Panc1 (cell line): ENCODE data around the gene SNX27. TPM values are rescaled to one million over a fixed set of nuclear protein-coding genes. Genes with fewer than 3 reads are reported as not detected.

Experiments used
- ATAC-seq: fragments of 200-7000 bp; cut with Tn5 transposase; 2 replicates; pipeline ENCODE4 v1.9.1; 2020; ENCODE audit warnings: mild to moderate bottlenecking, moderate library complexity
- BruUV-seq: library from RNA; stranded (reverse); fragments of 400-500 nt; replicated peaks from 2 replicates; lab custom pipeline; 2021; lab: Mats Ljungman, UMichigan
- CTCF ChIA-PET: fragments of 300-600 bp; sonication (Branson Sonifier 250); formaldehyde crosslinking; loops from one replicate; lab custom pipeline; 2022; ENCODE audit warnings: antibody characterized with exemption; lab: Charles Lee
- POLR2A ChIA-PET: fragments of 300-600 bp; sonication (Branson Sonifier 250); formaldehyde crosslinking; loops from one replicate; lab custom pipeline; 2022; ENCODE audit warnings: antibody characterized with exemption; lab: Charles Lee
- DNase-seq: peaks from one replicate; pipeline ENCODE4 v3.0.0-alpha.2; 2010; ENCODE audit warnings: low read depth, low spot score
- H3K27ac ChIP-seq: 2 replicates; pipeline ENCODE4 v1.5.1; 2011; ENCODE audit warnings: mild to moderate bottlenecking, low read length, inconsistent platforms
- H3K27me3 ChIP-seq: fragments of 200-500 bp; sonication (Bioruptor generic); 2 replicates; pipeline ENCODE4 v1.6.0; 2014; ENCODE audit warnings: low read length, inconsistent platforms; ENCODE audit not compliant: control insufficient read depth, insufficient read depth
- H3K36me3 ChIP-seq: fragments of 200-500 bp; sonication (Bioruptor generic); 2 replicates; pipeline ENCODE4 v1.5.1; 2014; ENCODE audit warnings: inconsistent platforms, mild to moderate bottlenecking, low read length, moderate library complexity; ENCODE audit not compliant: control insufficient read depth, insufficient read depth
- H3K4me1 ChIP-seq: 2 replicates; pipeline ENCODE4 v1.5.1; 2011; ENCODE audit warnings: inconsistent platforms, mild to moderate bottlenecking, low read length, moderate library complexity; ENCODE audit not compliant: control insufficient read depth, insufficient read depth
- H3K4me3 ChIP-seq, 2 experiments: 2 replicates each; pipeline ENCODE4 v1.5.1; 2011 to 2012; ENCODE audit warnings: low read depth in 2 of 2, low read length in 2 of 2, mild to moderate bottlenecking in 2 of 2, inconsistent platforms in 1 of 2, moderate library complexity in 1 of 2
- H3K9me3 ChIP-seq: fragments of 200-500 bp; sonication (Bioruptor generic); 2 replicates; pipeline ENCODE4 v1.5.1; 2014; ENCODE audit warnings: low read depth, mild to moderate bottlenecking, inconsistent platforms, low read length, moderate library complexity; ENCODE audit not compliant: control insufficient read depth, insufficient read depth
- POLR2AphosphoS5 ChIP-seq: IDR thresholded peaks from 2 replicates; pipeline ENCODE4 v1.6.1; 2012; ENCODE audit warnings: mild to moderate bottlenecking, low read depth, low read length, moderate library complexity
- SIN3A ChIP-seq: IDR thresholded peaks from 2 replicates; pipeline ENCODE4 v1.6.1; 2012; ENCODE audit warnings: low read depth, mild to moderate bottlenecking, low read length, moderate library complexity, borderline replicate concordance; ENCODE audit not compliant: insufficient read depth
- TCF7L2 ChIP-seq: IDR thresholded peaks from 2 replicates; pipeline ENCODE4 v1.6.1; 2011; ENCODE audit warnings: mild to moderate bottlenecking, low read depth, low read length, inconsistent platforms
- in situ Hi-C: cut with HindIII; loops from 2 replicates; pipeline ENCODE4 v1.10.0; 2016; ENCODE audit warnings: low sequenced_read_pairs, low pct_unique_long_range_greater_than_20kb
- intact Hi-C: fragments of 100-400 bp; cut with micrococcal nuclease; formaldehyde crosslinking; loops from one replicate; pipeline ENCODE4 v1.10.0; 2022; ENCODE audit not compliant: unreplicated experiment
- total RNA-seq: library from RNA; stranded (reverse); gene quantifications from one replicate; pipeline ENCODE4 v1.2.1, GENCODE V29; 2021; ENCODE audit not compliant: unreplicated experiment
- TF ChIP-seq, protein P1 (sequence below): fragments of 450-650 bp; IDR thresholded peaks from 2 replicates; pipeline ENCODE4 v1.5.1; 2017; ENCODE audit warnings: mild to moderate bottlenecking
- TF ChIP-seq, protein P2 (sequence below), 2 experiments: IDR thresholded peaks; 2 replicates each; pipeline ENCODE4 v1.6.1; 2011 to 2012; ENCODE audit warnings: low read depth in 2 of 2, control low read depth in 1 of 2, low read length in 1 of 2, mild to moderate bottlenecking in 1 of 2, moderate library complexity in 1 of 2; ENCODE audit not compliant: insufficient read depth in 1 of 2

SNX27 gene
- total RNA-seq, 1 experiment from 2014 or later: 58.4 TPM

DNA sequence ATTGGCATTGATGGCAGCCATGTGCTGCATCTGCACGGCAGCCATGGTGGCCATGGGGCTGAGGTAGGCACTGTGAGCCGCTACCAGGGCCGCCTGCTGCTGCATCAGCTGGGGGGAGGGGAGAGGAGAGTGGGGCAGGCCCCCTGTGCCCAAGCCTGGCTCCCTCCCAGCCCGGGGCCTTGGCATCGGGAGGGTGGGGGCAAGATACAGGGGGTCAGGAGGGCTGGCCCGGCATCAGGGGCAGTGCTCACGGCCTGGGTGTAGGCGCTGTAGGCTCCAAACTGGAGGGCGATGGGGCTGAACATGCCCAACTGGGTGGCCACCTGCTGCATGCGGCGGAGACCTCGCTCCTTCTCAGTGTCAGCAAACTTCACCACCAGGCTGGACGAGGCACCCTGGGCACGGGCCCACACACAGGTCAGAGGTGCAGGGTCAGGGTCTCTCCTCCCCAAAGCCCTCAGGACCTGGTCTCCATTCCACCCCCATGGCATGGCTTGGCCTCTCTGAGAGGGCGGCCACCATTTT is 95.8 kb downstream of the SNX27 start:
- ATAC-seq (no peak), DNase-seq (no peak)
- TF ChIP-seq POLR2AphosphoS5 (no peak), SIN3A (no peak), TCF7L2 (no peak)
- TF ChIP-seq, protein P1, sequence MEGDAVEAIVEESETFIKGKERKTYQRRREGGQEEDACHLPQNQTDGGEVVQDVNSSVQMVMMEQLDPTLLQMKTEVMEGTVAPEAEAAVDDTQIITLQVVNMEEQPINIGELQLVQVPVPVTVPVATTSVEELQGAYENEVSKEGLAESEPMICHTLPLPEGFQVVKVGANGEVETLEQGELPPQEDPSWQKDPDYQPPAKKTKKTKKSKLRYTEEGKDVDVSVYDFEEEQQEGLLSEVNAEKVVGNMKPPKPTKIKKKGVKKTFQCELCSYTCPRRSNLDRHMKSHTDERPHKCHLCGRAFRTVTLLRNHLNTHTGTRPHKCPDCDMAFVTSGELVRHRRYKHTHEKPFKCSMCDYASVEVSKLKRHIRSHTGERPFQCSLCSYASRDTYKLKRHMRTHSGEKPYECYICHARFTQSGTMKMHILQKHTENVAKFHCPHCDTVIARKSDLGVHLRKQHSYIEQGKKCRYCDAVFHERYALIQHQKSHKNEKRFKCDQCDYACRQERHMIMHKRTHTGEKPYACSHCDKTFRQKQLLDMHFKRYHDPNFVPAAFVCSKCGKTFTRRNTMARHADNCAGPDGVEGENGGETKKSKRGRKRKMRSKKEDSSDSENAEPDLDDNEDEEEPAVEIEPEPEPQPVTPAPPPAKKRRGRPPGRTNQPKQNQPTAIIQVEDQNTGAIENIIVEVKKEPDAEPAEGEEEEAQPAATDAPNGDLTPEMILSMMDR: no peak
- TF ChIP-seq, protein P2, sequence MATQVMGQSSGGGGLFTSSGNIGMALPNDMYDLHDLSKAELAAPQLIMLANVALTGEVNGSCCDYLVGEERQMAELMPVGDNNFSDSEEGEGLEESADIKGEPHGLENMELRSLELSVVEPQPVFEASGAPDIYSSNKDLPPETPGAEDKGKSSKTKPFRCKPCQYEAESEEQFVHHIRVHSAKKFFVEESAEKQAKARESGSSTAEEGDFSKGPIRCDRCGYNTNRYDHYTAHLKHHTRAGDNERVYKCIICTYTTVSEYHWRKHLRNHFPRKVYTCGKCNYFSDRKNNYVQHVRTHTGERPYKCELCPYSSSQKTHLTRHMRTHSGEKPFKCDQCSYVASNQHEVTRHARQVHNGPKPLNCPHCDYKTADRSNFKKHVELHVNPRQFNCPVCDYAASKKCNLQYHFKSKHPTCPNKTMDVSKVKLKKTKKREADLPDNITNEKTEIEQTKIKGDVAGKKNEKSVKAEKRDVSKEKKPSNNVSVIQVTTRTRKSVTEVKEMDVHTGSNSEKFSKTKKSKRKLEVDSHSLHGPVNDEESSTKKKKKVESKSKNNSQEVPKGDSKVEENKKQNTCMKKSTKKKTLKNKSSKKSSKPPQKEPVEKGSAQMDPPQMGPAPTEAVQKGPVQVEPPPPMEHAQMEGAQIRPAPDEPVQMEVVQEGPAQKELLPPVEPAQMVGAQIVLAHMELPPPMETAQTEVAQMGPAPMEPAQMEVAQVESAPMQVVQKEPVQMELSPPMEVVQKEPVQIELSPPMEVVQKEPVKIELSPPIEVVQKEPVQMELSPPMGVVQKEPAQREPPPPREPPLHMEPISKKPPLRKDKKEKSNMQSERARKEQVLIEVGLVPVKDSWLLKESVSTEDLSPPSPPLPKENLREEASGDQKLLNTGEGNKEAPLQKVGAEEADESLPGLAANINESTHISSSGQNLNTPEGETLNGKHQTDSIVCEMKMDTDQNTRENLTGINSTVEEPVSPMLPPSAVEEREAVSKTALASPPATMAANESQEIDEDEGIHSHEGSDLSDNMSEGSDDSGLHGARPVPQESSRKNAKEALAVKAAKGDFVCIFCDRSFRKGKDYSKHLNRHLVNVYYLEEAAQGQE (IDR thresholded peaks at IDR 0.05; ENCODE audit: insufficient read depth in 1 of 2, low read depth in 2 of 2, low read length in 1 of 2): no peak
- Histone ChIP-seq H3K4me1 (no peaks in the 10 kb centered on the region), H3K9me3 (no peaks in the 10 kb centered on the region), H3K27ac (no peak overlapping the region), H3K4me3 (no peak overlapping the region), H3K36me3 (no peaks in the 10 kb centered on the region), H3K27me3 (no peaks in the 10 kb centered on the region)
- BruUV-seq: no TSS peak
- ChIA-PET CTCF (no interaction called here), POLR2A (interaction anchor here (0.7 kb wide), 1 partner anchor 9 kb away, joined by 9 read pairs; the partner anchor contains the start of gene CELF3)
- in situ Hi-C loops (no loop called here), intact Hi-C loops (no loop called here)

DNA sequence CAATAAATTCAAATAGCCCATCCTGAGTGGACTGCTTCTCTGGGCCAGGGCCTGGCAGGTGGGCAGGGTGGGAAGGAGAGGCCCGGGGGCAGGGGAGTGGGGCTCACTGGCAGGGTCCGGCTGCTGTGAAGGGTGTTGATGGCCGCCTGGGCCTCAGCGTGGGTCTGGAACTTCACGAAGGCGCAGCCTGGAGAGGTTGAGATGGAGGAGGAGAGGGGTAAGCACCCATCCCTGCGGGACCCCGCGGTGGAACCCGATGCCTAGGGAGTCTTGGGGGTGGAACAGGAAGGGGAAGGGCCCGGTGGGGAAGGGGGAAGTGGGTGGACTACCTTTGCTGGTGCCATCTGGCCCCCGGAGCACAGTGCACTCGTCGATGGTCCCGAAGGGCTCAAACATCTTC is 97.0 kb downstream of the SNX27 start:
- TF ChIP-seq, protein P2 (IDR thresholded peaks at IDR 0.05; ENCODE audit: insufficient read depth in 1 of 2, low read depth in 2 of 2, low read length in 1 of 2): no peak
- TF ChIP-seq POLR2AphosphoS5: no peak
- no peak for TF ChIP-seq SIN3A
- no peak for TF ChIP-seq TCF7L2
- no peaks in the 10 kb centered on the region for H3K27me3 ChIP-seq
- no peak overlapping the region for H3K4me3 ChIP-seq
- intact Hi-C loops: no loop called here
- DNase-seq (no peak), ATAC-seq (no peak)
- no peaks in the 10 kb centered on the region for H3K36me3 ChIP-seq
- no peak overlapping the region for H3K27ac ChIP-seq
- H3K9me3 ChIP-seq: no peaks in the 10 kb centered on the region
- CTCF ChIA-PET: no interaction called here
- POLR2A ChIA-PET: no interaction called here
- in situ Hi-C loops: no loop called here
- no peaks in the 10 kb centered on the region for H3K4me1 ChIP-seq
- no TSS peak for BruUV-seq
